H1 (cell line): ENCODE measurements around the gene HTRA1. TPM values are rescaled to one million over a fixed set of nuclear protein-coding genes. Genes with fewer than 3 reads are reported as not detected.

Experiments
- CBX5 ChIP-seq: fragments of 300-800, 300-1000 bp; sonication (generic); IDR thresholded peaks from 2 replicates; pipeline ENCODE4 v1.7.1; 2016; ENCODE audit warnings: antibody characterized with exemption, low read length, low read depth
- E2F6 ChIP-seq: IDR thresholded peaks from 2 replicates; pipeline ENCODE4 v1.6.1; 2012; ENCODE audit warnings: inconsistent platforms
- EZH2 ChIP-seq: fragments of 200-600 bp; sonication (generic); IDR thresholded peaks from 2 replicates; pipeline ENCODE4 v1.7.1; 2012; ENCODE audit warnings: low read depth, mild to moderate bottlenecking, moderate library complexity, low read length, inconsistent platforms; ENCODE audit not compliant: severe bottlenecking
- POU5F1 ChIP-seq: IDR thresholded peaks from 2 replicates; pipeline ENCODE4 v1.6.1; 2011; ENCODE audit warnings: low read depth, mild to moderate bottlenecking, low read length, moderate library complexity
- TEAD4 ChIP-seq: IDR thresholded peaks from 2 replicates; pipeline ENCODE4 v1.6.1; 2012; ENCODE audit warnings: low read depth, low read length, inconsistent platforms, mixed read lengths
- polyA plus RNA-seq, 7 experiments: library from polyadenylated mRNA; depleted of rRNA in 3 of 7; stranded (reverse) in 5 of 7; unstranded in 2 of 7; fragments of >200 nt in 5 of 7; fragments of 200-250 nt in 2 of 7; gene quantifications; 1 replicate in 5 of 7; 2 replicates in 1 of 7; 4 replicates in 1 of 7; pipeline versions ENCODE4 v1.2.1 to v1.2.3, GENCODE V29; 2011 to 2013; ENCODE audit warnings: missing spikeins in 2 of 7, mixed read lengths in 2 of 7
- total RNA-seq: library from RNA; stranded (reverse); fragmentation: NEBNext Ultra II Directional; extraction: Animal tissue kit (Norgen Biotek cat#: 25700); gene quantifications from 2 replicates; pipeline ENCODE4 v1.2.1, GENCODE V29; 2021

Gene HTRA1
- total and polyA plus RNA-seq, 2 of the 8 experiments (the other 6 are each of a cell fraction or from before 2014, with no cell fraction given) = 15.8 to 20.1 TPM

GRCh38 chr10:122532601-122533296 is 71.4 kb downstream of the HTRA1 start (continued):
- TF ChIP-seq CBX5 (no peak), TEAD4 (no peak), E2F6 (no peak), EZH2 (no peak), POU5F1 (no peak)
